ENCODE results near the gene HTR4.
A peak's percentile ranks its signal among the peaks of the same experiment; 100 is the strongest.

The HTR4 gene

GRCh38 chr5:148455185-148455584 is 199.1 kb downstream of the HTR4 start:
- H3K27ac ChIP-seq (ENCODE audit: low read depth, low read length), result no peak overlapping the region
- no peaks in the 10 kb centered on the region for H3K79me1 ChIP-seq (ENCODE audit: low read length)
- no peak overlapping the region for H4K5ac ChIP-seq (ENCODE audit: low read length)
- DNase-seq, result peak; percentile 50
- H3K79me2 ChIP-seq (ENCODE audit: control insufficient read depth, insufficient read depth, low read length), result no peaks in the 10 kb centered on the region
- H3K18ac ChIP-seq (ENCODE audit: low read length), result no peak overlapping the region
- H2AK5ac ChIP-seq (ENCODE audit: low read length), result peak overlapping the region; percentile 84
- peak overlapping the region; percentile 51 for H3K56ac ChIP-seq (ENCODE audit: low read length)
- H2BK15ac ChIP-seq (replicated peaks; ENCODE audit: low read depth), result no peak overlapping the region
- no peak overlapping the region for H3K9ac ChIP-seq (ENCODE audit: low read length)
- H3K4me2 ChIP-seq (ENCODE audit: low read length), result no peak overlapping the region
- WGBS (ENCODE audit: extremely low coverage, insufficient coverage, low lambda C conversion rate), result no CpG with 5 or more reads among the region's 6 CpGs
- peaks cover 14% of the 10 kb centered on the region for H3K4me1 ChIP-seq (ENCODE audit: control insufficient read depth, low read depth, low read length)
- H3K4ac ChIP-seq (ENCODE audit: low read depth, low read length), result no peak overlapping the region
- H4K8ac ChIP-seq (ENCODE audit: low read depth, low read length), result no peak overlapping the region
- no peak overlapping the region for H3K23ac ChIP-seq (ENCODE audit: low read length)
- H3K27me3 ChIP-seq (ENCODE audit: insufficient read depth, low read length, poor library complexity), result no peaks in the 10 kb centered on the region
- no peak overlapping the region for H2BK120ac ChIP-seq (ENCODE audit: low read depth, low read length)
- H3K4me3 ChIP-seq (ENCODE audit: low read length), result no peak overlapping the region
- H2BK5ac ChIP-seq (ENCODE audit: low read length), result peak overlapping the region; percentile 59
- no peaks in the 10 kb centered on the region for H3K36me3 ChIP-seq (ENCODE audit: control insufficient read depth, insufficient read depth, low read length)

- Histone ChIP-seq H3K79me1 (ENCODE audit: low read length) (no peaks in the 10 kb centered on the region), H3K18ac (ENCODE audit: low read length) (no peak overlapping the region), H2BK15ac (replicated peaks; ENCODE audit: low read depth) (no peak overlapping the region), H3K23ac (ENCODE audit: low read length) (no peak overlapping the region), H2BK5ac (ENCODE audit: low read length) (no peak overlapping the region), H4K8ac (ENCODE audit: low read depth, low read length) (no peak overlapping the region), H3K4ac (ENCODE audit: low read depth, low read length) (no peak overlapping the region), H3K4me3 (ENCODE audit: low read length) (no peak overlapping the region), H3K36me3 (ENCODE audit: control insufficient read depth, insufficient read depth, low read length) (no peaks in the 10 kb centered on the region), H3K27me3 (ENCODE audit: insufficient read depth, low read length, poor library complexity) (no peaks in the 10 kb centered on the region), H2AK5ac (ENCODE audit: low read length) (no peak overlapping the region), H3K27ac (ENCODE audit: low read depth, low read length) (no peak overlapping the region), H3K56ac (ENCODE audit: low read length) (no peak overlapping the region), H2BK120ac (ENCODE audit: low read depth, low read length) (no peak overlapping the region), H3K79me2 (ENCODE audit: control insufficient read depth, insufficient read depth, low read length) (no peaks in the 10 kb centered on the region), H3K4me2 (ENCODE audit: low read length) (no peak overlapping the region), H3K4me1 (ENCODE audit: control insufficient read depth, low read depth, low read length) (peaks cover 14% of the 10 kb centered on the region), H3K9ac (ENCODE audit: low read length) (no peak overlapping the region), H4K5ac (ENCODE audit: low read length) (no peak overlapping the region)
- DNase-seq, result peak; percentile 92
- WGBS (ENCODE audit: extremely low coverage, insufficient coverage, low lambda C conversion rate), result no CpG with 5 or more reads among the region's 5 CpGs
Observed at GRCh38 chr5:148454576-148454975, 199.8 kb downstream of the HTR4 start.

- Histone ChIP-seq H3K4me2 (ENCODE audit: low read length) (no peak overlapping the region), H3K9ac (ENCODE audit: low read length) (no peak overlapping the region), H3K4me3 (ENCODE audit: low read length) (no peak overlapping the region), H2BK15ac (replicated peaks; ENCODE audit: low read depth) (no peak overlapping the region), H3K18ac (ENCODE audit: low read length) (no peak overlapping the region), H3K79me1 (ENCODE audit: low read length) (no peaks in the 10 kb centered on the region), H3K27ac (ENCODE audit: low read depth, low read length) (no peak overlapping the region), H3K36me3 (ENCODE audit: control insufficient read depth, insufficient read depth, low read length) (no peaks in the 10 kb centered on the region), H3K23ac (ENCODE audit: low read length) (no peak overlapping the region), H2BK5ac (ENCODE audit: low read length) (no peak overlapping the region), H4K5ac (ENCODE audit: low read length) (no peak overlapping the region), H4K8ac (ENCODE audit: low read depth, low read length) (no peak overlapping the region), H3K79me2 (ENCODE audit: control insufficient read depth, insufficient read depth, low read length) (no peaks in the 10 kb centered on the region), H2AK5ac (ENCODE audit: low read length) (no peak overlapping the region), H2BK120ac (ENCODE audit: low read depth, low read length) (no peak overlapping the region), H3K27me3 (ENCODE audit: insufficient read depth, low read length, poor library complexity) (no peaks in the 10 kb centered on the region), H3K4me1 (ENCODE audit: control insufficient read depth, low read depth, low read length) (peaks cover 12% of the 10 kb centered on the region), H3K4ac (ENCODE audit: low read depth, low read length) (no peak overlapping the region), H3K56ac (ENCODE audit: low read length) (no peak overlapping the region)
- WGBS (ENCODE audit: extremely low coverage, insufficient coverage, low lambda C conversion rate), result no CpG with 5 or more reads among the region's 10 CpGs
- DNase-seq, result no peak
Observed at GRCh38 chr5:148452499-148453193, 201.7 kb downstream of the HTR4 start.

- no peak overlapping the region for H2BK120ac ChIP-seq (ENCODE audit: low read depth, low read length)
- no peak overlapping the region for H3K27ac ChIP-seq (ENCODE audit: low read depth, low read length)
- H3K18ac ChIP-seq (ENCODE audit: low read length), result no peak overlapping the region
- no peak overlapping the region for H2BK15ac ChIP-seq (replicated peaks; ENCODE audit: low read depth)
- no peak overlapping the region for H3K4me2 ChIP-seq (ENCODE audit: low read length)
- no peak overlapping the region for H3K4me3 ChIP-seq (ENCODE audit: low read length)
- no peak overlapping the region for H4K5ac ChIP-seq (ENCODE audit: low read length)
- no peak overlapping the region for H3K4ac ChIP-seq (ENCODE audit: low read depth, low read length)
- H3K27me3 ChIP-seq (ENCODE audit: insufficient read depth, low read length, poor library complexity), result no peaks in the 10 kb centered on the region
- H3K79me1 ChIP-seq (ENCODE audit: low read length), result no peaks in the 10 kb centered on the region
- no peak overlapping the region for H3K56ac ChIP-seq (ENCODE audit: low read length)
- H3K36me3 ChIP-seq (ENCODE audit: control insufficient read depth, insufficient read depth, low read length), result no peaks in the 10 kb centered on the region
- no peaks in the 10 kb centered on the region for H3K4me1 ChIP-seq (ENCODE audit: control insufficient read depth, low read depth, low read length)
- H4K8ac ChIP-seq (ENCODE audit: low read depth, low read length), result no peak overlapping the region
- no peak overlapping the region for H2AK5ac ChIP-seq (ENCODE audit: low read length)
- H3K23ac ChIP-seq (ENCODE audit: low read length), result no peak overlapping the region
- no peak overlapping the region for H2BK5ac ChIP-seq (ENCODE audit: low read length)
- H3K9ac ChIP-seq (ENCODE audit: low read length), result no peak overlapping the region
- no peak for DNase-seq
- H3K79me2 ChIP-seq (ENCODE audit: control insufficient read depth, insufficient read depth, low read length), result no peaks in the 10 kb centered on the region
- no CpG with 5 or more reads among the region's 2 CpGs for WGBS (ENCODE audit: extremely low coverage, insufficient coverage, low lambda C conversion rate)
Observed at GRCh38 chr5:148446611-148447010, 207.7 kb downstream of the HTR4 start.

- H2BK120ac ChIP-seq (ENCODE audit: low read depth, low read length), result no peak overlapping the region
- no peak for DNase-seq
Observed at GRCh38 chr5:148445578-148445977, 208.7 kb downstream of the HTR4 start.

GRCh38 chr5:148443998-148444397 is 210.3 kb downstream of the HTR4 start:
- no peak overlapping the region for H2BK15ac ChIP-seq (replicated peaks; ENCODE audit: low read depth)
- no peak overlapping the region for H3K56ac ChIP-seq (ENCODE audit: low read length)
- H3K18ac ChIP-seq (ENCODE audit: low read length), result no peak overlapping the region
- H3K23ac ChIP-seq (ENCODE audit: low read length), result no peak overlapping the region
- H2AK5ac ChIP-seq (ENCODE audit: low read length), result no peak overlapping the region
- no peaks in the 10 kb centered on the region for H3K4me1 ChIP-seq (ENCODE audit: control insufficient read depth, low read depth, low read length)
- no peak overlapping the region for H3K4ac ChIP-seq (ENCODE audit: low read depth, low read length)
- H4K8ac ChIP-seq (ENCODE audit: low read depth, low read length), result no peak overlapping the region
- no peak overlapping the region for H3K27ac ChIP-seq (ENCODE audit: low read depth, low read length)
- H4K5ac ChIP-seq (ENCODE audit: low read length), result no peak overlapping the region
- no peak overlapping the region for H2BK5ac ChIP-seq (ENCODE audit: low read length)
- peak; percentile 74 for DNase-seq
- H3K79me2 ChIP-seq (ENCODE audit: control insufficient read depth, insufficient read depth, low read length), result no peaks in the 10 kb centered on the region
- H3K4me2 ChIP-seq (ENCODE audit: low read length), result no peak overlapping the region
- no peak overlapping the region for H3K9ac ChIP-seq (ENCODE audit: low read length)
- no peak overlapping the region for H2BK120ac ChIP-seq (ENCODE audit: low read depth, low read length)
- no CpG with 5 or more reads among the region's 5 CpGs for WGBS (ENCODE audit: extremely low coverage, insufficient coverage, low lambda C conversion rate)
- H3K36me3 ChIP-seq (ENCODE audit: control insufficient read depth, insufficient read depth, low read length), result no peaks in the 10 kb centered on the region
- H3K79me1 ChIP-seq (ENCODE audit: low read length), result no peaks in the 10 kb centered on the region
- H3K4me3 ChIP-seq (ENCODE audit: low read length), result no peak overlapping the region
- no peaks in the 10 kb centered on the region for H3K27me3 ChIP-seq (ENCODE audit: insufficient read depth, low read length, poor library complexity)

More at GRCh38 chr5:148445578-148445977, 208.7 kb downstream of the HTR4 start:
- H2AK5ac ChIP-seq (ENCODE audit: low read length), result no peak overlapping the region
- no peak overlapping the region for H4K8ac ChIP-seq (ENCODE audit: low read depth, low read length)
- no peak overlapping the region for H3K9ac ChIP-seq (ENCODE audit: low read length)
- no CpG with 5 or more reads among the region's 3 CpGs for WGBS (ENCODE audit: extremely low coverage, insufficient coverage, low lambda C conversion rate)
- H2BK5ac ChIP-seq (ENCODE audit: low read length), result no peak overlapping the region
- H4K5ac ChIP-seq (ENCODE audit: low read length), result no peak overlapping the region
- no peaks in the 10 kb centered on the region for H3K79me1 ChIP-seq (ENCODE audit: low read length)
- H3K4ac ChIP-seq (ENCODE audit: low read depth, low read length), result no peak overlapping the region
- no peak overlapping the region for H3K18ac ChIP-seq (ENCODE audit: low read length)
- H3K27me3 ChIP-seq (ENCODE audit: insufficient read depth, low read length, poor library complexity), result no peaks in the 10 kb centered on the region
- no peaks in the 10 kb centered on the region for H3K36me3 ChIP-seq (ENCODE audit: control insufficient read depth, insufficient read depth, low read length)
- H3K4me2 ChIP-seq (ENCODE audit: low read length), result no peak overlapping the region
- no peak overlapping the region for H3K56ac ChIP-seq (ENCODE audit: low read length)
- no peaks in the 10 kb centered on the region for H3K79me2 ChIP-seq (ENCODE audit: control insufficient read depth, insufficient read depth, low read length)
- H3K27ac ChIP-seq (ENCODE audit: low read depth, low read length), result no peak overlapping the region
- no peaks in the 10 kb centered on the region for H3K4me1 ChIP-seq (ENCODE audit: control insufficient read depth, low read depth, low read length)
- H2BK15ac ChIP-seq (replicated peaks; ENCODE audit: low read depth), result no peak overlapping the region
- no peak overlapping the region for H3K4me3 ChIP-seq (ENCODE audit: low read length)
- H3K23ac ChIP-seq (ENCODE audit: low read length), result no peak overlapping the region
